HG03135 (cell line): ENCODE measurements around the gene IPPK.
A peak's percentile ranks its signal among the peaks of the same experiment; 100 is the strongest.

Experiments
- ATAC-seq: cut with Tn5 transposase; IDR thresholded peaks from one replicate; pipeline ENCODE4 v1.9.1; 2021; ENCODE audit warnings: mild to moderate bottlenecking, moderate library complexity; ENCODE audit not compliant: unreplicated experiment

Gene IPPK

DNA sequence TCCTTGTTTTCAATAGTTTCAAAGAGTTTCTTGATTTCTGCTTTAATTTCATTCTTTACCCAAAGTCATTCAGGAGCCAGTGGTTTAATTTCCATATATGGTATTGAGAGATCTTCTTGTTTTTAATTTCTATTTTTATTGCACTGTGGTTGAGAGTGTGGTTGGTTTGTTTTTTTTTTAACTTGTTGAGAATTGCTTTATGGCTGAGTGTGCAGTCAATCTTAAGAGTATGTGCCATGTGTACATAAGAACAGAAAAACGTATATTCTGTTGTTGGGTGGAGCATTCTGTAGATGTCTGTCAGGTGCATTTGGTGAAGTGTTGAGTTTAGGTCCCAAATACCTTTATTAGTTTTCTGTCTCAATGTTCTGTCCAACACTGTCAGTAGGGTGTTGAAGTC lies 26.7 kb upstream of the IPPK start:
- ATAC-seq = no peak

GRCh38 chr9:92686954-92687353 lies 17.0 kb upstream of the IPPK start:
- no peak for ATAC-seq

DNA sequence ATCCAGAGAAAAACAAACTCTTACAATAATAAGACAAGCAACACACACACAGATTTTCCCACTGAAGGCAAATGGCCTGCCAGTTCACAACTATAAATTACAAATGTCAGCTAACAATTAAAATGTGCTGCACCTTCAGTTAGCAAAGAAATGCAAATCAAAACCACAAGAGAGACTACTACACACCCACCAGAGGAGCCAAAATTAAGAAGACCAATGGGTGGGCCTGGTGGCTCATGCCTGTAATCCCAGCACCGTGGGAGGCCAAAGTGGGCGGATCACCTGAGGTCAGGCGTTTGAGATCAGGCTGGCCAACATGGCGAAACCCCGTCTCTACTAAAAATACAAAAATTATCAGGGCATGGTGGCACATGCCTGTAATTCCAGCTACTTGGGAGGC lies 15.1 kb upstream of the IPPK start:
- no peak for ATAC-seq

GRCh38 chr9:92682269-92682668 lies 12.3 kb upstream of the IPPK start:
- ATAC-seq = no peak

DNA sequence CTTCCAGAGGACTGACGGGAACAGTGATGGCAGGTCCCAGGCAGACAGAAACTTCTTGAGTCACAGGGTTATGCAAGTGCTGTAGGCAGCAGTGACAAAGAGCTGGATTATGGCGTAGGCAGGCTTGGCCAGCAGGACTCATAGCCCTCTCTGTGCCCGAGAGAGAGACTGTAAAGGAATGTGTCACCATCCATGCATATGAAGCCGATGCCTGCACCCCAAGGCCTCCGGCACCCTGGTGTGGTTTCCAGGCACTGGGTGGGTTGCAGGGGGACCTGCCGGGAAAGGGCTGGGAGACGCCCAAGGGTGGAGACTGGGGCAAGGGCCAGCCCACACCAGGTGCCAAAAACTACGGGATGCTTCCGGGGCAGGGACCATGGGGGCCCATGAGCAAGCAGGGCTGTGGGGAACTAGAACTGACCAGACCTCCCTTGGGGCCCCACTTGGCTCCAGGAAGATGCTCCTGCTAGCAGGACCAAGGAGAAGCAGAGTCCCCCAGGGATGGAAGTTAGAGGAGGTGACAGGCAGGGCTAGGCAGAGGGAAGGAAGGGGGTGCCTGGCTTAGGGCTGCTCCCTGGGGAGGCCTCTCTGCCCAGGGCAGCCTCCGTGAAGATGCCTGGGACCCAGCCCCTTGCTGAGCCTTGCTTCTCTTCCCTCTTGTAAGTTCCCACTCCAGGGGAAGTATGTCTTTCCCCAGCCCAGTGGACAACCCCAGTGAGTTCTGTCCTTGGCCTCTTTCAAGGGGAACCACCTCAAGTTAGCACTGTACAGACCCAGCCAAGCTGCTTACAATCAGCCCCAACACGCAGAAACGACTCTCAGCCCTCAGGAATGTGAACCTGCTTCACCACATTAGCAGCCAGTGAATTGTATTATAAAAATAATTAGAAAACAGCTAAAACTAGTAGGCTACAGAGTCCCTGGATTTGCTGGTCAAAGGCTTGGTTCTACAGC lies 10.5 kb upstream of the IPPK start:
- ATAC-seq = no peak

DNA sequence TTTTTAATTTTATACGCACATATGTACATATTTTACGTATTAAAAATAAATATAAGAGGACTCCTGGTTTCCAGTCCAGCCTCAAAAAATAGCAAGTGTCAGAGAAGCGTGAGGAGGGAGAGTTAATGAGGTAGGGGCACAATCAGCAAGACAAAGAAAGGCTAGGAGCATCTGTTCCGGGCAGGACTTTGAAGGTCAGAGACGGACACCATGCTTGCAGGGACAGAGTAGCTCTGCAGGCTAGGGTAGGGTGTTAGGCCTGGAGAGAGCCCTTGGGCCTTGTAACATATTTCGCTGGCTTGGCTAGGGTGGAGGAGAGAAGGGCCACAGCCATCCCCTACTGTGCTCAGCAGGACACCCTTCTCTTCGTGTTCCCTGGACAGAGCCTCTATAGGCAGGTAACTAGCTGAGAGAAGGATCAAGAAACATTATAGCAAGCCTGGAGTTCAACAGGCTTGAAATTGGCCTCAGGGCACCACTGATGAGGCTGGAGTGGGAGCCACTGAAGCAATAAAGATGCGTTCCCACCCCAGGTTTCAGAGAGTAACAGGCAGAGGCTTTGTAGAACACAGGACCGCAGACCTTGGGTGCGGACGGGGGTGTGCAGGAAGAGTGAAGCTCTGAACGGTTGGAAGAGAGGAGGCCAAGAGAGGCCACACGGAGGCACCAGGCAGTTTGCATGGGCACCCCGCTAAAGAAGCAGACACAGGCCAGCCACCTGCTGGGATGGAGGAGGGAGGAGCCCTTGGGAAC lies 9.7 kb upstream of the IPPK start:
- ATAC-seq = no peak

DNA sequence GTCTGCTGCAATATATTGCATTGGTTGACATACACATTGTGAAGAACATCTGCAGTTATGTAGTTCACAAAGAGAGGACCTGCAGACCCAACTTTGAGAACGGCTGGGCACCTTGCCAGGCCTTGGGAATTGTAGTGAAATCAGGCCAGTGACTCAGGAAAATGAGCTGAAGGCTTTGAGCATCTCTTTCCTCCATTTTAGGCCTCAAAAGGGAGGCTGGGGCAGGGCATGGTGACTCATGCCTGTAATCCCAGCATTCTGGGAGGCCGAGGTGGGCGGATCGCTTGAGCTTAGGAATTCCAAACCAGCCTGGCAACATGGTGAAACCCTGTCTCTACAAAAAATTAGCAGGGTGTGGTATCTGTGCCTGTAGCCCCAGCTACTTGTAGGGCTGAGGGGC lies 1.4 kb upstream of the IPPK start:
- ATAC-seq = no peak

GRCh38 chr9:92669527-92669889 lies 423 bp downstream of the IPPK start:
- ATAC-seq = peak; percentile 17

- no peak for ATAC-seq
Observed at GRCh38 chr9:92668746-92669526, 995 bp downstream of the IPPK start.

DNA sequence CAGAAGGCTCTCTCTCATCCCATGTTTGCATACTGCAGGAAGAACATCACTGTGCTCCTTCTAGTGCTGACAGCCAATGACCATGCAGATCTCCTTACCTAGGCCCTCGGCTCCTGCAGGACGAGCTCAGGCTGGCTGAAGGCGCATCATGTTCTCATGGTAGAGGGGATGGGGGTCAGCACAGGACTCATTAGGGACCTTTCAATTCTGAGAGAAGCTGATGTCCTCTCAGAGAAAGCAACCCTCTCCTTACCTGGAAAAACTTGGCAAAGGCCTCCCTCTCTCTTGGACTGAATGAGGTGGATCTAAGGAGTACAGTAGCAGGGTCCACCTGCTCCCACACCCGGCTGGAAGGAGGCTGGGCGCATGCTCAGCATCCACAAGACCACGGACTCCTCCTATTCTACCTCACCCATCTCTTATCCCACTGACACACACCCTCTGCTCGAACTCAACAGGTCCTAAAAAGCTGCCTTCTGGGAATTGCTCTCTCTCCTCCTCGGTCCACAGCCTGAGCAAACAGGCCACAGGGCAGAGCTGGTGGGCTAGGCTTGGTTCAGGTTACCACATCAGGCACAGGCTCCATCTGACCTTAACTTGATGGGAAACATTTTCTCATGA lies 2.9 kb downstream of the IPPK start:
- ATAC-seq = no peak

GRCh38 chr9:92666236-92666635 lies 3.7 kb downstream of the IPPK start:
- ATAC-seq = no peak

- ATAC-seq = no peak
Observed at GRCh38 chr9:92665836-92666235, 4.1 kb downstream of the IPPK start.

GRCh38 chr9:92664394-92665152 lies 5.4 kb downstream of the IPPK start:
- ATAC-seq = no peak

DNA sequence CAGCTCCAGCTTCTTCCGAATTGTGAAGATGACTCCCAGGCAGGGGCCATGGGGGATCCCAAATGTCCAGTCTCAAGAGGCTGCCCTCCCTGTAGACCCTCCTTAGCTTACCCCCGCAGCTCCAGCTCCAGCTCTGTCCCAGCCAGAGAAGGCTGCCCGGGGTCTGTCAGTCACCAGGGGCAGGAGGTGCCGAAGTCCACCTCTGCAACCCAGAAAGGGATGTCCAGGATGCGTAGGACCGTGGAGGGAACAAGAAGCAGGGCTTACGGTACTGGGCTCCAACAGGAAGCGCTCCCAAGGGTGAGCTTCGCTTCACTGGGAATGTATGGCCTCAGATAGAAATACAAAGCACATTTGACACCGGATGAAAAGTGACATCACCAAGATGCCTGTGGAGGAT lies 6.0 kb downstream of the IPPK start:
- no peak for ATAC-seq

- ATAC-seq = no peak
Observed at GRCh38 chr9:92663126-92663525, 6.8 kb downstream of the IPPK start.

DNA sequence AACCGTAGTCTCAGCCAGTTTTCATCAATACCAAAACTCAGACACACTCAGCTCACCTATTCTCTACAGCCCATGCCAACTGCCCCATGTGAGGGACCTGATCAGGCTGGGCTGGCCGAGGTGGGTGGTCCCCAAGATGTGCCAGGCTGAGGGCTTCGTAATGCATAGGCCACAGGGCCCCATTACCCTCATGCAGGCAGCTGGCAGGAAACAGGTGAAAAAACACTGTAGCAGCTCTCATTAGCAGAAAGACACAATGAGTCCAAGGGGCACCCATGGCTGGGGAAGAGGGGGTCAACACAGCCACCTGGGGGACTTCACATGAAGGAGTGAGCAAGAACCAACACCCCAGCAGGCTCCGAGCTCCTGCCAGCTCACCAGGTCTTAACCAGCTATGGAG lies 8.2 kb downstream of the IPPK start:
- ATAC-seq = no peak

GRCh38 chr9:92661127-92661526 lies 8.8 kb downstream of the IPPK start:
- no peak for ATAC-seq

DNA sequence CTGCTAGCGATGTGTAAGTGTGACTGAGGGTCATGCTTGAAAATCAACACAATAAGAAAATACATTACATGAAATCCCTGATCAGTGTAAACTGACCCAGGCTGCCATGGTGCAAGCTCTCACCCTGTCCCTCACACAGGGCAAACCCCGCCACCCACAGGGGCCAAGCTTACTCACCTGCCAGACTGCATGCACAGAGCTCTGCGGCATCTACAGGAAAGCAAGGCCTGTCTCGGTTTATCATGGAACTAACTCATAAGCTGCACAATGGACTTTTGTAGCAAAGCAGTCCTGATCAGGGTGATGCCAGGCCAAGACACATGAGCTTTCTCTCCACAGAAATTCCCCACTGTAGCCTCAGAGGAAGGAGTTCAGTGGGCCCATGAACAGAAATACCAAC lies 9.7 kb downstream of the IPPK start:
- no peak for ATAC-seq

DNA sequence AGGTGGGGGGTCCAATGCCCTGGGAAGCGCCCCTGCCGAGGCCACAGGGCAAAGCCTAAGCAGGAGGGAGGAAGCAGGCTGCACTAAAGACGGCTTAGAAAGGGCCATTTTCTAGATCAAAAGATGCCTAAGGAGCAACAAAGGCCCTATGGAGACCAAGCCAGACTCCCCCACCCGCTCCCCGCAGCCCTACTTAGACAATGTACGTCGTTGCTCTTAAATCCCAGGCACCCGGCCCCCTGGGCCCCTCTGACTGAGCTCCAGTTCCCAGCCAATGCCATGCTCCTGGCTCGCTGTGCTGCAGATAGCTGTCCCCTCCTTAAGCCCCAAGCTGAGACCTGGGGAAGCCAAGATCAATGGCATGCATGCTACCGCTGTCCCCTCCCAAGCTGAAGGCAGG lies 10.3 kb downstream of the IPPK start:
- no peak for ATAC-seq

GRCh38 chr9:92658611-92659010 lies 11.3 kb downstream of the IPPK start:
- ATAC-seq = no peak
